ENCODE measurements around the gene CCDC148. TPM values are rescaled to one million over a fixed set of nuclear protein-coding genes. Genes with fewer than 3 reads are reported as not detected.

The CCDC148 gene
- total RNA-seq, 1 donor from 2014 or later, result 3.1 TPM

DNA sequence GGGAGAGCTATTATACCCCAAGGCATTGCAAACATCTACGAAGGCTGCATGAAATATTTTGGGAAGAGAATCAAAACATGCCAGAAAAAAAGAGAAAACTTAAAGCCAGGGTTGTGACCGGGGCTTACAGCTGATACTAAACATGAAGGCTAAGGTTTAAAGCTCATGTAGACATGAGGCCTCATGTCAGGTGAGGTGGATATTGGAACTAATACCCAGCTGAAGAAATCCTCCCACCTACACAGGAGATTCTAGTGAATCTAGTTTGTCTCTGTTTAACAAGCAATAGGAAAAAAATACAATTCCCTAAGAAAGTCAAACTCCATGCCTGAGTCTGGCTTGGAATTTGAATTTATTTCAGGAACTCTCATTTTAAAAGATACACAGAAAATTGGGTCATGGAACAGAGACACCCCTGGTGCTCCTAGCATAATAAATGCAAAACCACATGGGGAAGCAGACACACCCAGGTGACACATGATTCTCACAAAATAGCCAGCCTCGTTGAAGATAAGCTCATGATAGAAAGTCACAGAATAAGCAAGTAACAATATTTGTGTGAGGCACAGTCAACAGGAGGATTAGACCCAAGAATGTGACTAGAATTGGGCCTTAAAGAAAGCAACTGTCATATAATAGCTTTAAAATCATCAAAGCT lies 312.7 kb downstream of the CCDC148 start:
- H3K4me1 Mint-ChIP-seq (ENCODE audit: unreplicated experiment), result no peaks in the 10 kb centered on the region
- H3K36me3 Mint-ChIP-seq, result no peaks in the 10 kb centered on the region
- H3K27ac Mint-ChIP-seq, result no peak overlapping the region
- H3K27me3 Mint-ChIP-seq, result no peaks in the 10 kb centered on the region
- TF ChIP-seq, protein P1, sequence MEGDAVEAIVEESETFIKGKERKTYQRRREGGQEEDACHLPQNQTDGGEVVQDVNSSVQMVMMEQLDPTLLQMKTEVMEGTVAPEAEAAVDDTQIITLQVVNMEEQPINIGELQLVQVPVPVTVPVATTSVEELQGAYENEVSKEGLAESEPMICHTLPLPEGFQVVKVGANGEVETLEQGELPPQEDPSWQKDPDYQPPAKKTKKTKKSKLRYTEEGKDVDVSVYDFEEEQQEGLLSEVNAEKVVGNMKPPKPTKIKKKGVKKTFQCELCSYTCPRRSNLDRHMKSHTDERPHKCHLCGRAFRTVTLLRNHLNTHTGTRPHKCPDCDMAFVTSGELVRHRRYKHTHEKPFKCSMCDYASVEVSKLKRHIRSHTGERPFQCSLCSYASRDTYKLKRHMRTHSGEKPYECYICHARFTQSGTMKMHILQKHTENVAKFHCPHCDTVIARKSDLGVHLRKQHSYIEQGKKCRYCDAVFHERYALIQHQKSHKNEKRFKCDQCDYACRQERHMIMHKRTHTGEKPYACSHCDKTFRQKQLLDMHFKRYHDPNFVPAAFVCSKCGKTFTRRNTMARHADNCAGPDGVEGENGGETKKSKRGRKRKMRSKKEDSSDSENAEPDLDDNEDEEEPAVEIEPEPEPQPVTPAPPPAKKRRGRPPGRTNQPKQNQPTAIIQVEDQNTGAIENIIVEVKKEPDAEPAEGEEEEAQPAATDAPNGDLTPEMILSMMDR (conservative IDR thresholded peaks at IDR 0.05), result no peak
- peaks cover 20% of the 10 kb centered on the region for H3K9me3 Mint-ChIP-seq
- no peak for DNase-seq (ENCODE audit: extremely low spot score, unreplicated experiment)
- no peak overlapping the region for H3K4me3 Mint-ChIP-seq

DNA sequence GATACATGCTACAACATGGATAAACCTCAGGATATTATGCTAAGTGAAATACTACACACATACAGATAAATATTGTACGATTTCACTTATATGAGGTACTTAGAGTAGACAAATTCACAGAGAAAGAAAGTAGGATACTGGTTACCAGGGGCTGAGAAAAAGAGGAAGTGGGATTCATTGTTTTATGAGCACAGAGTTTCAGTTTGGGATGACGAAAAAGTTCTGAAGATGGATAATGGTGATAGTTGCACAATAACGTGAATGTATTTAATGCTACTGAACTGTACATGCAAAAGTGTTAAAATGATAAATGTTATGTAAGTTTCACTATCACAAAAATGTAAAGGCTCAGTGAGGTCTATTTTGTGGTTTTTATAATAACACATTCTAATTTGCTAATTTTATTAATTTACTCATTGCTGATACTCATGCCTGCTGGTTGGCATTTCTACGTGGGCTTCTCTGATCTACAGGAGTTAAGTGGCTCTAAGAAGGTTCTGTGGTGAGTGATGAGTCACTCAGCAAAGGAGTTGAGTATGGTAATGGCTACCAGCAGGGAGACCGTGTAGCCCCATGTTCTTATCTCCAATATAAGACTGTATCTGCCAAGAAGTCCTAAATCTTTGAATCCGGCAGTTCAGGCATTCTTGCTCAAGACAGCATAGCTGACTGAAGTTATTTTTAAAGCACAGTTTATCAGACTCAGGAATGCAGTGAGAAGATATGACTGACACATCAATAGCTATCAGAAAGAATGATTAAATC lies 313.8 kb downstream of the CCDC148 start:
- Mint-ChIP-seq H3K27ac (no peak overlapping the region), H3K4me1 (ENCODE audit: unreplicated experiment) (no peaks in the 10 kb centered on the region), H3K9me3 (peaks cover 20% of the 10 kb centered on the region), H3K27me3 (no peaks in the 10 kb centered on the region), H3K4me3 (no peak overlapping the region), H3K36me3 (no peaks in the 10 kb centered on the region)
- TF ChIP-seq, protein P1 (conservative IDR thresholded peaks at IDR 0.05), result no peak
- DNase-seq (ENCODE audit: extremely low spot score, unreplicated experiment), result no peak

DNA sequence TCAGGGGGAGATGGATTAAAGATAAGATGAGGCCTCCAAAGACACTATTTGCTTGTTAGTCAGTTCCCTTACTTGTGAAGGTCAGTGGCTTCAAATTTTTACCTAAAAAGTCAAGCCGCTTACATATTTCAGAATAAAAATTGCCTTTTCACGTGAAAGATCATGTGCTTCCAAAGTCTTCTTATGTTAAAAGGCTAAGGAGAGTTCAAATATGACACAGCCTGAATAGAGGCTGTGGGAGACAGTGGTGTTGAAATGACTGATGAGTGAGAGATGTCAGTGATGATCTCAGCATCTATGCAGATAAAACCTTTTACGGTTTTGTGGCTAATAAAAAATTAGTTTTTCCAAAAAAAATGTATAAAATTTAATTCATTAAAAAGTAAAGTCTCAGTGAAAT lies 314.4 kb downstream of the CCDC148 start:
- no peak for DNase-seq (ENCODE audit: extremely low spot score, unreplicated experiment)
- Mint-ChIP-seq H3K27ac (no peak overlapping the region), H3K36me3 (no peaks in the 10 kb centered on the region), H3K4me3 (no peak overlapping the region), H3K9me3 (peaks cover 15% of the 10 kb centered on the region), H3K4me1 (ENCODE audit: unreplicated experiment) (no peaks in the 10 kb centered on the region), H3K27me3 (no peaks in the 10 kb centered on the region)
- TF ChIP-seq, protein P1 (conservative IDR thresholded peaks at IDR 0.05), result no peak

DNA sequence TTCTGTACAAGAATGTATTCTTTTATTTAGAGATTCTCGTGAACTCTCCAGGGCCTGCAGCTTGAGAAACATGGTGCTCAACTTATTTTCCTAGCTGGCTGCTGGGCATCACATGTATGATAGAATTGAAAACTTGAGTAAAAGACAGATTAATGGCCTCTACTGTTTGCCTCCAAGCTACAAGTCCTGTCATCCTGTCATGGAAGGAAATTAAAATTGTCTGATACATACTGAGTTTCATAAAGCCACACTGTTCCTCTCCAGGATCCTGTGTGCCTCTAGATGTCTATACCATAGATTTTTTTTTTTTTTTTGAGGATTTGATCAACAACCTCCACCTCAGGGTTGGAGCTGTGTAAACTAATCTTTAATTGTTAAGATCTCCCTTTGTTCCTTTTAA lies 316.4 kb downstream of the CCDC148 start:
- Mint-ChIP-seq H3K4me1 (ENCODE audit: unreplicated experiment) (no peaks in the 10 kb centered on the region), H3K36me3 (no peaks in the 10 kb centered on the region), H3K9me3 (peaks cover 4% of the 10 kb centered on the region), H3K27ac (no peak overlapping the region), H3K27me3 (no peaks in the 10 kb centered on the region), H3K4me3 (no peak overlapping the region)
- TF ChIP-seq, protein P1 (conservative IDR thresholded peaks at IDR 0.05), result no peak
- DNase-seq (ENCODE audit: extremely low spot score, unreplicated experiment), result no peak

DNA sequence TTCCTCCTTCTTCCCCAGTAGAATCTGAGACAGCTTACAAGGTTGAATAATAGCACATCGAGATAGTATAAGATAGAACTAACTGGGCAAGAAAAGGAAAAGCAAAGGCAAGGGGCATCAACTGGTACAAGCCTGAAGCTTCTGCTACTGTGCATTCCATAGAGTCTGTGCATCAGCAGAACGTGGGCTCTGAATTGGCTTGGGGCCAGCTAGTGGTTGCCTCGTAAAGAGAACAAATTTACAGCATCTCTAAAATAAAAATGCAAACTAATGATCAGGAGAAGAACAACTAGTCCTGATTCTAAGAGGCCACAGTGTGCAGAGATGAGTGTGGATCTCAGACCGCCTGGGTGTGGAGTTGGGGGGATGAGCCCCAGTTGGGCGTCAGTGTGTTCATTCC lies 318.3 kb downstream of the CCDC148 start:
- TF ChIP-seq, protein P1 (conservative IDR thresholded peaks at IDR 0.05), result no peak
- Mint-ChIP-seq H3K4me1 (ENCODE audit: unreplicated experiment) (no peaks in the 10 kb centered on the region), H3K9me3 (peaks cover 4% of the 10 kb centered on the region), H3K27me3 (no peaks in the 10 kb centered on the region), H3K4me3 (no peak overlapping the region), H3K27ac (no peak overlapping the region), H3K36me3 (no peaks in the 10 kb centered on the region)
- DNase-seq (ENCODE audit: extremely low spot score, unreplicated experiment), result no peak

Data from type B pancreatic cell (in vitro differentiated cells).